VCaP (cell line): ENCODE results near the gene FHOD1.
A peak's percentile ranks its signal among the peaks of the same experiment; 100 is the strongest.

Experiments
- H3K27ac ChIP-seq: fragments of 450-650 bp; 2 replicates; pipeline ENCODE4 v1.5.1; 2017
- TF ChIP-seq, protein P1 (sequence below): fragments of 450-650 bp; conservative IDR thresholded peaks from 2 replicates; pipeline ENCODE4 v1.5.1; 2017; ENCODE audit warnings: mild to moderate bottlenecking, moderate library complexity

FHOD1 gene

DNA sequence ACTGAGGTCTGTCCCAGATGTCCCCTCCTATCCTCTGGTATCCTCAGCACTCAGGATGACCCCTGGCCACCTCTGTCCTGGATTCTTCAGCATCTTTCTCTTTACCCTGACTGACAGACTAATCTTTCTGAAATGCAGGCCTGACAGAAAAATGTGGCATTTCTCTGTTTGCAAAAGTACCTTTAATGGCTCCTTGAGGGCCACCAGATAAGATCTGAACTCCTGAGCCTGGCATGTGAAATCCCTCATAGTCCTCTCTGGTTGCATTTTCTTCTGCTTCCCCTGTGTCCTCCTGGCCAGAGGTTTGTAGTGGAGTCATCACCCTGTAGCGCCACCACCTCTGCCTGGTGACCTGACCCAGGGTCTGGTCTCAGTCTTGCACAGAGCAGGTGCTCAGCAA is 50.4 kb downstream of the FHOD1 start:
- TF ChIP-seq, protein P1, sequence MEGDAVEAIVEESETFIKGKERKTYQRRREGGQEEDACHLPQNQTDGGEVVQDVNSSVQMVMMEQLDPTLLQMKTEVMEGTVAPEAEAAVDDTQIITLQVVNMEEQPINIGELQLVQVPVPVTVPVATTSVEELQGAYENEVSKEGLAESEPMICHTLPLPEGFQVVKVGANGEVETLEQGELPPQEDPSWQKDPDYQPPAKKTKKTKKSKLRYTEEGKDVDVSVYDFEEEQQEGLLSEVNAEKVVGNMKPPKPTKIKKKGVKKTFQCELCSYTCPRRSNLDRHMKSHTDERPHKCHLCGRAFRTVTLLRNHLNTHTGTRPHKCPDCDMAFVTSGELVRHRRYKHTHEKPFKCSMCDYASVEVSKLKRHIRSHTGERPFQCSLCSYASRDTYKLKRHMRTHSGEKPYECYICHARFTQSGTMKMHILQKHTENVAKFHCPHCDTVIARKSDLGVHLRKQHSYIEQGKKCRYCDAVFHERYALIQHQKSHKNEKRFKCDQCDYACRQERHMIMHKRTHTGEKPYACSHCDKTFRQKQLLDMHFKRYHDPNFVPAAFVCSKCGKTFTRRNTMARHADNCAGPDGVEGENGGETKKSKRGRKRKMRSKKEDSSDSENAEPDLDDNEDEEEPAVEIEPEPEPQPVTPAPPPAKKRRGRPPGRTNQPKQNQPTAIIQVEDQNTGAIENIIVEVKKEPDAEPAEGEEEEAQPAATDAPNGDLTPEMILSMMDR, result no peak

DNA sequence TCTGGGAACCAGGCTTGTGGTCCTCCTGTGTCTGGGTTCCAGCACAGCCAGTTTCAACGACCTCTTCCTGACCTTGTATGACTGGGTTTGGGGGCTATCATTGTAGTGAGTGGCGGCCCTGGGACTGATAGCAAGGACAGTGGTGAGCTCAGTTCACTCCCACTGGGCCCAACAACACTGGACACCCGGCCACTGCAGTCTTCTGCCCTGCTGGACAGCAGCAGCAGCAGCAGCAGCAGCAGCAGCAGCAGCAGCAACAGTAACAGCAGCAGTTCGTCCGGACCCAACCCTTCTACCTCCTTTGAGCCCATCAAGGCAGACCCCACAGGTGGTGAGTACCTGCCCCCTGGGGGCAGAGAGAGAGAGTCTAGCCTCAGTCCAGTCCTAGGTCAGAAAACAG is 51.6 kb downstream of the FHOD1 start:
- TF ChIP-seq, protein P1, result no peak
- no peak overlapping the region for H3K27ac ChIP-seq

More for the DNA sequence above, 50.4 kb downstream of the FHOD1 start:
- no peak overlapping the region for H3K27ac ChIP-seq

DNA sequence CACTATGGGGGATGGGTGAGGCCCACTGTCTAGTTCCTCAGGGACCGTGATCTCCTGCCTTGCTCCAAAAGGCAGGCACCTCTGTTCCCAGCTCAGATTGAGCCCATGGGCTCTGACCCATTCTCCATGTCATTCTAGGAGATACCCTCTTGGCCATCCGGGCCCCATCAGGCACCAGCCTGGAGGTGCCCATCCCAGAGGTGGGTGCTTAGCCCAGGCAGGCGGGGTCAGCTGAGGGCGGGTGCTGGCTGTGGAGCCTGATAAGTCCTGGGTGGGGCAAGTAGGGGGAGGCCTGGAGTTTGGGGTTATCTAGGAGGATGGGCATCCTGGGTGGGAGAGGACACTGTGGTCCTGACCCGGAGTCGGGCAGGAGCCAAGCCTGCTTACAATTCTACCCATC is 53.0 kb downstream of the FHOD1 start:
- TF ChIP-seq, protein P1, result no peak
- no peak overlapping the region for H3K27ac ChIP-seq

DNA sequence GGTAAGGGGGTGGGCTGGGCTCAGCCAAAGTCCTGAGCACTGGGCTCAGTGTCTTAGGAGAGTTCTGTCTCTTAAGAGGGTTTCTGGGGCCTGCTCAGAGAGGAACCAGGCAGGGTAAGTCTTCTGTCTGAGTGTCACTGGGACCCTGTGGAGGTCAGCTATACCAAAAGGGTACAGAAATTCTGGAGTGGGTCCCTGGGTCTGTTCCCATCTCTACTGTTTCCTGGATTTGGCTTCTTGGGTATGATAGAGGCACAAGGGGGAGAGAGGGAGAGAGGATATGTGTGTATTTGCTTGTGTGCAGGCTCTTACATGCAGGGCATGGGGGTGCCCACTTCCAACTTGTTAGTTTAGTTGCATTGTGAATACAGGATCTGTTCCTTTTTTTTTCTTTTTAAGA is 53.7 kb downstream of the FHOD1 start:
- no peak overlapping the region; the same call in 1 of the 2 replicates for H3K27ac ChIP-seq
- TF ChIP-seq, protein P1, result no peak

DNA sequence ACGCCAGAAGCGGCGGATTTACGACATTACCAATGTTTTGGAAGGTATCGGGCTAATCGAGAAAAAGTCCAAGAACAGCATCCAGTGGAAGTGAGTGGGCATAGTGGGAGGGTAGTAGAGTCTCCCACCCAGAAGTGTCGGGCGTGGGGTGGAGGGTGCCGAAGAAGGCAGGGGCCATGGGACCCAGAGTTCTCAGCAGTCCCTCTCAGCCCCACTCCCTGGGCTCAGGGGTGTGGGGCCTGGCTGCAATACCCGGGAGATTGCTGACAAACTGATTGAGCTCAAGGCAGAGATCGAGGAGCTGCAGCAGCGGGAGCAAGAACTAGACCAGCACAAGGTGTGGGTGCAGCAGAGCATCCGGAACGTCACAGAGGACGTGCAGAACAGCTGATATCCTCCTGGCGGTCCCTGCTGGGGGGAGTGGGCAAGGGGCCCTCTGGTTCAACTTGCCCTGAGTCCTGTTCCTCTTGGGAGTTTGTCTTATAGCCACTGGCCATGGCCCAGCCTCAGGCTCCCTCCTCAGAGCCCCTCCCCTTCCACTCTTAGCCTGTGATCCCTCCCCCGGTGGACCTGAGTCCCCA is 54.4 kb downstream of the FHOD1 start:
- peak overlapping the region; percentile 77 for H3K27ac ChIP-seq
- TF ChIP-seq, protein P1, result no peak

DNA sequence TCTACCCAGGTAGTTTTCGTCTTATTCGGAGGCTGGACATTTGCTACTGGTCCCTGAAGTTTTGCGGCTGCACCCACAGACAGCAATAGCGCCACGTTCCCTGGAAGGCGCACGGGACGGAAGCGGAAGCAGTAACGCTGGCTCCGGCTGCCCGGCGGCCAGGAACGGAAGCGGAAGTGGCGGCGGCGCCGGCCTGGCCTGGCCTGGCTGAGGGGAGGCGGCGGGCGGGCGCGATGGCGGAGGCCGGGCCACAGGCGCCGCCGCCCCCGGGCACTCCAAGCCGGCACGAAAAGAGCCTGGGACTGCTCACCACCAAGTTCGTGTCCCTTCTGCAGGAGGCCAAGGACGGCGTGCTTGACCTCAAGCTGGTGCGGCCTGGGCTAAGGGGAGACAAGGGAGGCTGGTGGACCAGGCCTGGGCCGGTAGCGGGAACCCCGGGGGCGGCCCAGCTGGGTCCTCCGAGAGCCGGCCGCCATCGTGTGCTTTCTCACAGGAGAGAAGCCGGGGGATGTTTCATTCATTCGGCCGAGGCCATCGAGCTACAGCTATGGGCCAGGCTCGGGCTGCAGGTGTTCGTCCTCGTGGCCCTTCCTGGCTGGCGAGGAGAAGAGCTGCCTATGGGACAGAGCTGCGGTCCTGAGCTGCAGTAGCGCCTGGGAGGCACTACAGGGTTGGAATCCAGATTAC is 55.1 kb downstream of the FHOD1 start, which contains the start of gene E2F4:
Gene E2F4, plus strand, starts transcription at position 161 of the 687 bp plus-strand sequence. Its CDS starts 73 bp downstream, at position 234.
- TF ChIP-seq, protein P1, result no peak

DNA sequence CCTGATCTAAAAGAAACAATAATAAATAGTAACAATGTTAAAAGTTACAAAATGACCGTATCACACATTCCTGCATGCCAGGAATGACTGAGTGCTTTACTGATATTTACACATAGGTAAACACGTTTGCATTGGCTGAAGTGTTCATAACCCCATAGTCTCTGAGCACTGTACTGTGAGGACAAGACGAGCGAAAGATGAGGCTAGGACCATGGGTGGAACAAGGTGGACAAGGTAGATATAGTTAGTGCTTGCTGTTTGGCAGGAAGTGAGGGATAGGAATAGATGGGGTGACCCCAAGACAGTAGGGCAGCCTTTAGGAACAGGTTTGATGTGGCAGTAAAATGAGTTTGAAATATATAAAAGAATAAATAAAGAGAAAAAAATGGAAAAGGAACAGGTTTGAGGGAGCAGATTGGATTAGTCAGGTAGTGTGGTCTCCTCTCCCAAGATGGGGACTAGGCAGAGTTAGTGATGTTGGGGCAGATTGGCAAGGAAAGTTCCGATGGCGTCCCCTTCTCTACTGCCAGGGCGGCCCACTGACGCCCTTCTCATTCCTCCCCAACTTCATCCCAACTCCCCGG is 55.8 kb downstream of the FHOD1 start:
- peak overlapping the region; percentile 77; the same call in 1 of the 2 replicates for H3K27ac ChIP-seq
- TF ChIP-seq, protein P1, result no peak

More for the DNA sequence above, 55.1 kb downstream of the FHOD1 start, which contains the start of gene E2F4:
- peak within 1 kb of the TSS; percentile 77 for H3K27ac ChIP-seq
